Retinal pigment epithelial cell (primary cell): ENCODE results near the gene NXN.

ENCODE experiments used
- DNase-seq: peaks from one replicate; pipeline ENCODE4 v3.0.0-alpha.2; 2010; ENCODE audit warnings: low read depth
- H3K4me3 ChIP-seq: 2 replicates; pipeline ENCODE4 v1.5.1; 2011; ENCODE audit warnings: mild to moderate bottlenecking, low read length, control low read depth, moderate library complexity
- TF ChIP-seq, protein P1 (sequence below): conservative IDR thresholded peaks from 2 replicates; pipeline ENCODE4 v1.5.1; 2011; ENCODE audit warnings: low read depth, low read length, control low read depth, inconsistent platforms

The NXN gene

DNA sequence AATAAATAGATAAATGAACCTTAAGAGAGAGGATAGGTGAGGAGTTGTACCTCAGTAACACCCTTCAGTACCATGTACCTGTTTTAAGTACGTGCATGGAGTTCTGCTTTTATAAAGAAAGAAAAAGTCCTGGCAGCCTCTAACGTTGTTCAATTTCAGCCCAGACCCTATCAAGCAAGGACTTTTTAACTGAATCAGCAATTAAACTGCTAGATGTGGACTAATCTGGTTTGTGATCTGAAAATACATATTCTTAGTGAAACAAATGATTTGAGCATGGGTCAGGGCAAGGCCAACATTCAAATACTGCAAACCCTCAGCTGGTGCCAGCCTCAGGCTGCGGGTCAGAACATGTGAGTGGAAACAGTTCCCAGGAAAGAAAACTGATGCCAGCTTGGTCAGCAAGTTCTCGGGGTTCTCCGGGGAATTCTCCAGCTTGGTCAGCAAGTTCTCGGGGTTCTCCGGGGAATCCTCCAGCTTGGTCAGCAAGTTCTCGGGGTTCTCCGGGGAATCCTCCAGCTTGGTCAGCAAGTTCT is 112.9 kb downstream of the NXN start:
- TF ChIP-seq, protein P1, sequence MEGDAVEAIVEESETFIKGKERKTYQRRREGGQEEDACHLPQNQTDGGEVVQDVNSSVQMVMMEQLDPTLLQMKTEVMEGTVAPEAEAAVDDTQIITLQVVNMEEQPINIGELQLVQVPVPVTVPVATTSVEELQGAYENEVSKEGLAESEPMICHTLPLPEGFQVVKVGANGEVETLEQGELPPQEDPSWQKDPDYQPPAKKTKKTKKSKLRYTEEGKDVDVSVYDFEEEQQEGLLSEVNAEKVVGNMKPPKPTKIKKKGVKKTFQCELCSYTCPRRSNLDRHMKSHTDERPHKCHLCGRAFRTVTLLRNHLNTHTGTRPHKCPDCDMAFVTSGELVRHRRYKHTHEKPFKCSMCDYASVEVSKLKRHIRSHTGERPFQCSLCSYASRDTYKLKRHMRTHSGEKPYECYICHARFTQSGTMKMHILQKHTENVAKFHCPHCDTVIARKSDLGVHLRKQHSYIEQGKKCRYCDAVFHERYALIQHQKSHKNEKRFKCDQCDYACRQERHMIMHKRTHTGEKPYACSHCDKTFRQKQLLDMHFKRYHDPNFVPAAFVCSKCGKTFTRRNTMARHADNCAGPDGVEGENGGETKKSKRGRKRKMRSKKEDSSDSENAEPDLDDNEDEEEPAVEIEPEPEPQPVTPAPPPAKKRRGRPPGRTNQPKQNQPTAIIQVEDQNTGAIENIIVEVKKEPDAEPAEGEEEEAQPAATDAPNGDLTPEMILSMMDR = no peak
- peak; percentile 84 for DNase-seq

DNA sequence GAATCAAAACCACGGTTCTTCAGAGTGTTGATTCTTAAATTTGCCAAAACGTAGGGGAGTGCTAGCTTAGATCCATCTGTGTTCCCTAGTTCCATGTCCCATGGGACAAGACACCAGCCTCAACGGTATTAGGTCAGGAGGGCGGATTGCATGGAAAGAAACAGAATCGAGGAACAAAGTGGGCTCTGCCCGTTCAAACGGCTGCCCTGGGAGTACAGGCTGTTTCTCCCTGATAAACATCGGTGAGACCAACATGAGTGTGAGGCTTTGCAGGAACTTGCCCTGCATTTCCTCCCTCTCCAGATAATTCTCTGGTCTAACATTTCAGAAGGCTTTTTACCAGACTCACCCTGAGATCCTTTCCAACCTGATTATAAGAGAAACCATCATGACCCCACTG is 115.3 kb downstream of the NXN start:
- DNase-seq = no peak
- H3K4me3 ChIP-seq = no peak overlapping the region
- TF ChIP-seq, protein P1 = no peak

More for the DNA sequence above, 112.9 kb downstream of the NXN start:
- H3K4me3 ChIP-seq = no peak overlapping the region

DNA sequence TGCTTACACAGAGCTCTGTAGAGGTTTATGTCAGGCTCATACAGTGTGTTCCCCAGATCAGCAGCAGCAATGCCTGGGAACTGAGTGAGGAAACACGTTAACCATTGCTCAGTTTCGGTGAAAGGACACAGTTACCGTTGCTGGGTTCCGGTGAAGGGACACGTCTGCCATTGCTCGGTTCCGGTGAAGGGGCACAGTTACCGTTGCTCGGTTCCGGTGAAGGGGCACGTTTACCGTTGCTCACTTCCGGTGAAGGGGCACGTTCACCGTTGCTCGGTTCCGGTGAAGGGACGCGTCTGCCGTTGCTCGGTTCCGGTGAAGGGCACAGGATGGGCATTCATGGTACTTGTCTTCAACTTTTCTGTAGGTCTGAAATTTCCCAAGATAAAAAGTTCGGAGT is 115.7 kb downstream of the NXN start:
- TF ChIP-seq, protein P1 = no peak
- no peak for DNase-seq
- H3K4me3 ChIP-seq = no peak overlapping the region

DNA sequence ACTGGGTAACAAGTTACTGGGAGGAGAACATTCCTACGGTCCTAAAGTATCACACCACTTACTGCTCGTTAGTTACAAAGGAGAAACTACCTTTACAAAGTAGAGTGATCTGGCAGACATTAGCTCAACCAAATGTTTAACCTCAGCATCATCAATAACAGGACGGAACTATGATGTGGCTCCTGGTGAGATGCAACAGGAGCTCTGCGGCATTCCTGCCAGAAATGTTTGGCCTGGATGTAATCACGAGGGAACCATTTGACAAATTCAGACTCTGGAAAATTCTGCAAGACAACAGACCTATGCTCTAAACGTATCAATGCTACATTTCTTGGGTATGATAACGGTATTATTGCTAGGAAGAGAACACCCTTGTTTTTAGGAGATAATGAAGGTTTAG is 117.0 kb downstream of the NXN start:
- no peak overlapping the region for H3K4me3 ChIP-seq
- no peak for DNase-seq
- TF ChIP-seq, protein P1 = no peak

DNA sequence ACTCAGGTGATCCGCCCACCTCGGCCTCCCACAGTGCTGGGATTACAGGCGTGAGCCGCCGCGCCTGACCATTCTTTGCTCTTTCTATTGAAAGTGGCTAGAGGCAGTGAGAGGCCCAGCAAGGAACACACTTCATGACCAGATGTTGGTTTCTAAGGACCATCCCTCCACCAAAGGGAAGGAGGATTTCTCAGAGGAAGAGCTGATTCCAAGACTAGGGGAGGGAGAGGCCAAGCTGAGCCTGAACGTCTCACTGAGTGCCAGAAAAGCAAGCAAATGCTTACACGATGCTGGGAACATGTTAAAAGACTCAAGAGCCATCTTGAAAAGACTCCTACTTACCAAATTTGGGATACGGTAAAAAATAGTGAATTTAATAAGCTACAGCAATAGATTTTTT is 118.2 kb downstream of the NXN start:
- TF ChIP-seq, protein P1 = no peak
- DNase-seq = no peak
- H3K4me3 ChIP-seq = no peak overlapping the region

DNA sequence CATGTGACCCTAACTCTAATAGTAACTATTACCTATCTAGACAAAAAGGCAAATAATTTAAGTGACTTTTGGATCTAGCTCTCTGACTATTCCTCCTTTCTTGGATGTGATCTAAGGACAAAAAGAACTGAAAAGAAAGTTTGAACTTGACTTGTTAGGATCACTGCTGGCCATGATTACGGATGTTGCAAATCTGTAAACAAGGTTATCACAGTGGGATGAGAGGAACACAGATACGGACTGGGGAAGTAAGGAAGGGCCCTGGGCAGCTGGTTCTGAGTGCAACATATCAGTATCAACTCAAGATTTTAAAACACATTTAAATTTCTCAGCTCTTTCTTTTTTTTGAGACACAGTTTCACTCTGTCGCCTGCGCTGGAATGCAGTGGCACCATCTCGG is 118.8 kb downstream of the NXN start:
- no peak for DNase-seq
- TF ChIP-seq, protein P1 = no peak
- no peak overlapping the region for H3K4me3 ChIP-seq

DNA sequence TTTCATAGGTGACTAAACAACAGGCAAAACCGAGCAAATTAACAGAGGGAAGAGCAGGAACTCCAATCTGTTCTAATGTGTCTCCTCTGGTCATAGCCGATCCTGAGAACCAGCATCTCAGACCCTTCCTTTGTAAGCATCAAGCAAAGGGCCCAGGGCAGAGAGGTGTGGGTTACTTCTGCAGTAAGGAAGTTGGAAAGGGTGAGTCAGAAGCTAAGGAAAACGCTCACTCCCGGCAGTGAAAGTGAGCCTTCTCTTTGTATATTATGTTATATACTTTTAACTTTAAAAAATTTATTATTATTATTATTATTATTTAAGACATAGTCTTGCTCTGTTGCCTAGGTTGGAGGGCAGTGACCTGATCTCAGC is 119.8 kb downstream of the NXN start:
- H3K4me3 ChIP-seq = no peak overlapping the region
- TF ChIP-seq, protein P1 = no peak
- no peak for DNase-seq
